Nephron progenitor cell (in vitro differentiated cells): ENCODE data around the gene SLC23A1.

ENCODE experiments used
- DNase-seq: peaks from one replicate; pipeline ENCODE4 v3.0.0; 2021
- H3K27ac Mint-ChIP-seq: 2 replicates; pipeline ENCODE4 v1.8.0; 2021; ENCODE audit warnings: mild to moderate bottlenecking, moderate library complexity, mixed read lengths
- H3K27me3 Mint-ChIP-seq: 2 replicates; pipeline ENCODE4 v1.8.0; 2021; ENCODE audit warnings: mild to moderate bottlenecking, low read depth, mixed read lengths; ENCODE audit not compliant: poor library complexity
- H3K36me3 Mint-ChIP-seq: 2 replicates; pipeline ENCODE4 v1.8.0; 2021; ENCODE audit warnings: low read depth, mixed read lengths
- H3K4me1 Mint-ChIP-seq: 2 replicates; pipeline ENCODE4 v1.8.0; 2021; ENCODE audit warnings: mixed read lengths
- H3K4me3 Mint-ChIP-seq: 2 replicates; pipeline ENCODE4 v1.8.0; 2021; ENCODE audit warnings: mild to moderate bottlenecking, moderate library complexity, mixed read lengths
- H3K9me3 Mint-ChIP-seq: 2 replicates; pipeline ENCODE4 v1.8.0; 2021; ENCODE audit warnings: mild to moderate bottlenecking, moderate library complexity, mixed read lengths
- TF ChIP-seq, protein P1 (sequence below): fragments of 200-600 bp; sonication (generic); IDR thresholded peaks from 2 replicates; pipeline ENCODE4 v1.5.0; 2021; ENCODE audit warnings: antibody characterized with exemption

Gene SLC23A1

GRCh38 chr5:139404484-139404840 is 21.4 kb upstream of the SLC23A1 start:
- TF ChIP-seq, protein P1, sequence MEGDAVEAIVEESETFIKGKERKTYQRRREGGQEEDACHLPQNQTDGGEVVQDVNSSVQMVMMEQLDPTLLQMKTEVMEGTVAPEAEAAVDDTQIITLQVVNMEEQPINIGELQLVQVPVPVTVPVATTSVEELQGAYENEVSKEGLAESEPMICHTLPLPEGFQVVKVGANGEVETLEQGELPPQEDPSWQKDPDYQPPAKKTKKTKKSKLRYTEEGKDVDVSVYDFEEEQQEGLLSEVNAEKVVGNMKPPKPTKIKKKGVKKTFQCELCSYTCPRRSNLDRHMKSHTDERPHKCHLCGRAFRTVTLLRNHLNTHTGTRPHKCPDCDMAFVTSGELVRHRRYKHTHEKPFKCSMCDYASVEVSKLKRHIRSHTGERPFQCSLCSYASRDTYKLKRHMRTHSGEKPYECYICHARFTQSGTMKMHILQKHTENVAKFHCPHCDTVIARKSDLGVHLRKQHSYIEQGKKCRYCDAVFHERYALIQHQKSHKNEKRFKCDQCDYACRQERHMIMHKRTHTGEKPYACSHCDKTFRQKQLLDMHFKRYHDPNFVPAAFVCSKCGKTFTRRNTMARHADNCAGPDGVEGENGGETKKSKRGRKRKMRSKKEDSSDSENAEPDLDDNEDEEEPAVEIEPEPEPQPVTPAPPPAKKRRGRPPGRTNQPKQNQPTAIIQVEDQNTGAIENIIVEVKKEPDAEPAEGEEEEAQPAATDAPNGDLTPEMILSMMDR: no peak
- Mint-ChIP-seq H3K36me3 (peaks cover 4% of the 10 kb centered on the region), H3K27ac (peak overlapping the region; percentile 99), H3K27me3 (peaks cover 6% of the 10 kb centered on the region), H3K9me3 (no peaks in the 10 kb centered on the region), H3K4me3 (peak overlapping the region; percentile 93), H3K4me1 (peaks cover 25% of the 10 kb centered on the region)
- DNase-seq: no peak

GRCh38 chr5:139403787-139404483 is 20.8 kb upstream of the SLC23A1 start, which contains the start of gene SPATA24:
TSS of gene SPATA24 (minus strand) at chr5:139404089. CDS start at chr5:139404060, 29 bp downstream.
- peak; percentile 97 for DNase-seq
- H3K4me1 Mint-ChIP-seq: peaks cover 25% of the 10 kb centered on the region
- H3K4me3 Mint-ChIP-seq: peak within 1 kb of the TSS; percentile 93
- TF ChIP-seq, protein P1: no peak
- peak within 1 kb of the TSS; percentile 99 for H3K27ac Mint-ChIP-seq
- H3K27me3 Mint-ChIP-seq: peaks cover 6% of the 10 kb centered on the region
- H3K9me3 Mint-ChIP-seq: no peaks in the 10 kb centered on the region
- H3K36me3 Mint-ChIP-seq: peaks cover 9% of the 10 kb centered on the region

- Mint-ChIP-seq H3K27ac (peak overlapping the region; percentile 99), H3K36me3 (peaks cover 9% of the 10 kb centered on the region), H3K4me3 (peak overlapping the region; percentile 93), H3K4me1 (peaks cover 25% of the 10 kb centered on the region), H3K27me3 (peaks cover 6% of the 10 kb centered on the region), H3K9me3 (no peaks in the 10 kb centered on the region)
- TF ChIP-seq, protein P1: no peak
- DNase-seq: no peak
Measured at GRCh38 chr5:139403418-139403786, 20.3 kb upstream of the SLC23A1 start.

- peak overlapping the region; percentile 93 for H3K4me3 Mint-ChIP-seq
- DNase-seq: no peak
- peaks cover 10% of the 10 kb centered on the region for H3K27me3 Mint-ChIP-seq
- H3K27ac Mint-ChIP-seq: peak overlapping the region; percentile 99
- H3K4me1 Mint-ChIP-seq: peaks cover 25% of the 10 kb centered on the region
- TF ChIP-seq, protein P1: no peak
- H3K9me3 Mint-ChIP-seq: no peaks in the 10 kb centered on the region
- peaks cover 13% of the 10 kb centered on the region for H3K36me3 Mint-ChIP-seq
Measured at GRCh38 chr5:139402561-139403158, 19.6 kb upstream of the SLC23A1 start.

- TF ChIP-seq, protein P1: no peak
- peaks cover 25% of the 10 kb centered on the region for H3K4me1 Mint-ChIP-seq
- DNase-seq: no peak
- H3K27ac Mint-ChIP-seq: no peak overlapping the region
- H3K9me3 Mint-ChIP-seq: no peaks in the 10 kb centered on the region
- peaks cover 23% of the 10 kb centered on the region for H3K36me3 Mint-ChIP-seq
- peaks cover 19% of the 10 kb centered on the region for H3K27me3 Mint-ChIP-seq
- H3K4me3 Mint-ChIP-seq: no peak overlapping the region
Measured at GRCh38 chr5:139401546-139401945, 18.4 kb upstream of the SLC23A1 start.
